Stimulated activated CD4-positive, alpha-beta T cell treated with anti-CD3 and anti-CD28 coated beads, Interleukin-4, amount 100 ng/mL, for 48 hours (primary cell): Measurements from ENCODE around the gene HSP90AA1.

ENCODE experiments used
- DNase-seq, 2 donors: peaks; one replicate each; pipeline ENCODE4 v3.0.0-alpha.2; 2020; ENCODE audit warnings: low read depth in 2 of 2

HSP90AA1 gene

GRCh38 chr14:102039157-102039556 is 47.7 kb downstream of the HSP90AA1 start:
- no peak for DNase-seq

GRCh38 chr14:102037686-102038085 is 49.2 kb downstream of the HSP90AA1 start:
- no peak for DNase-seq

- DNase-seq, result no peak
Measured at GRCh38 chr14:102035914-102036313, 50.9 kb downstream of the HSP90AA1 start.

DNA sequence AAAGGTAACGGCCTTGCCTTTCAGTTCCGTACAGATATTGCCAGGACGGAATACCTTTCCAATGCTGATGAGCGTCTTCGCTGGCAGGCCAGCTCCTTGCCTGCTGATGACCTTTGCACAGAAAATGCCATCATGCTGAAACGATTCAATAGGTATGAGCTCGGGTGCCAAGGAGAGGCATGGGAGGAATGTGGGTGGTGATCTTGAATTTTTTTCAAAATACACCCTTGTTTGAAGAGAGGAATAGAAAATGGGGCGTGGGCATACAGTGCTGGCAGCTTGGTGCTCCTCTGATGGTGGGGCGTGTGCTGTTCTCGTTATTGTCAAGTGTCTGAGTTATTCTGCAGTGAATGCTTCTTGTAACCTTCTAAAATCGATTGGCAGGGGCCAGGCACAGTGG is 52.5 kb downstream of the HSP90AA1 start:
- DNase-seq, result no peak

DNA sequence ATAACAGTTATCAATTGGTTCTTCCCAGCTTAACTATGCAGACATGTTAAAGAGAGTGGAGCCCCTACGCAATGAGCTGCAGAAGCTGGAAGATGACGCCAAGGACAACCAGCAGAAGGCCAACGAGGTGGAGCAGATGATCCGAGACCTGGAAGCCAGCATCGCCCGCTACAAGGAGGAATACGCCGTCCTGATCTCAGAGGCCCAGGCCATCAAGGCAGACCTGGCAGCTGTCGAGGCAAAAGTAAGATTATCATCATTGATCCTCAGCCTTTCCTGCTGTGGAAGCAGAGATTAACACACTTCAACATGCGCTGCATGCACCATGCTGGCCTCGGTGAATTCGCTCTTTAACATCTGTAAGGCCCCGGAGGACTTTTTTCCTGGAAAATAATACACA is 53.6 kb downstream of the HSP90AA1 start:
- no peak for DNase-seq
